Activated T-cell treated with anti-CD3 and anti-CD28 coated beads, Interleukin-2, amount 50 U/mL, for 24 hours (primary cell): ENCODE results near the gene CD244.
"Not testable (repeated sequence)": the region's sequence is repeated elsewhere in the genome, so short reads cannot be mapped to it uniquely, and the experiment has no call there.

Experiments used
- DNase-seq: peaks from one replicate; pipeline ENCODE4 v3.0.0-alpha.2; 2020
- H3K27ac Mint-ChIP-seq: 2 replicates; pipeline ENCODE4 v1.8.0; 2020; ENCODE audit warnings: mild to moderate bottlenecking, mixed read lengths
- H3K27me3 Mint-ChIP-seq: 2 replicates; pipeline ENCODE4 v1.8.0; 2020; ENCODE audit warnings: mixed read lengths
- H3K36me3 Mint-ChIP-seq: 2 replicates; pipeline ENCODE4 v1.8.0; 2020; ENCODE audit warnings: low read depth, mixed read lengths
- H3K4me1 Mint-ChIP-seq: 2 replicates; pipeline ENCODE4 v1.8.0; 2020; ENCODE audit warnings: low read depth, mixed read lengths
- H3K4me3 Mint-ChIP-seq: 2 replicates; pipeline ENCODE4 v1.8.0; 2020; ENCODE audit warnings: mild to moderate bottlenecking, moderate library complexity, mixed read lengths
- H3K9me3 Mint-ChIP-seq: 2 replicates; pipeline ENCODE4 v1.8.0; 2020; ENCODE audit warnings: mixed read lengths

CD244 gene

DNA sequence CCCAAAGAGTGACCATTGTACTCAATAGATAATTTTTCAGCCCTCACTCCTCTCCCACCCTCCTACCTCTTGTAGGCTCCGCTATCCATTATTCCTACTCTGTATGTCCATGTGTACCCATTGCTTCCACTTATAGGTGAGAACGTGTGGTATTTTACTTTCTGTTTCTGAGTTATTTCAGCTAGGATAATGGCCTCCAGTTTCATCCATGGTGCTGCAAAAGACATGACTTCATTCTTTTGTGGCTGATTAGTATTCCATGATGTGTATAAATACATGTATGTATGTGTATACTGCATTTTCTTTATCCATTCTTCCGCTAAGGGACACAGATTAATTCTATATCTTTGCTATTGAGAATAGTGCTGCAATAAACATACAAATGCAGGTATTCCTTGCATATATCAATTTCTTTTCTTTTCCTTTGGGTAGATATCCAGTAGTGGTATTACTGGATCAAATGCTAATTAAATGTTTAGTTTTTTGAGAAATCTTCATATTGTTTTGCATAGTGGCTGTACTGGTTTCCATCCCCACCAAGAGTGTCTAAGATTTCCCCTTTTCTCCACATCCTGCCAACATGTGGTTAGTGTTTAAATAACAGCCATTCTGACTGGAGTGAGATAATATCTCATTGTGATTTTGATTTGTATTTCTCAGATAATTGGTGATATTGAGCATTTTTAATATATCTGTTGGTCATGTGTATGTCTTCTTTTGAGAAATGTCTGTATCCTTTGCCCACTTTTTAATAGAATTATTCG lies 61.9 kb downstream of the CD244 start:
- Mint-ChIP-seq H3K4me3 (peak overlapping the region; percentile 81), H3K27ac (peak overlapping the region; percentile 79), H3K9me3 (no peaks in the 10 kb centered on the region), H3K4me1 (peaks cover 88% of the 10 kb centered on the region), H3K27me3 (no peaks in the 10 kb centered on the region), H3K36me3 (peaks cover 26% of the 10 kb centered on the region)
- DNase-seq: no peak

DNA sequence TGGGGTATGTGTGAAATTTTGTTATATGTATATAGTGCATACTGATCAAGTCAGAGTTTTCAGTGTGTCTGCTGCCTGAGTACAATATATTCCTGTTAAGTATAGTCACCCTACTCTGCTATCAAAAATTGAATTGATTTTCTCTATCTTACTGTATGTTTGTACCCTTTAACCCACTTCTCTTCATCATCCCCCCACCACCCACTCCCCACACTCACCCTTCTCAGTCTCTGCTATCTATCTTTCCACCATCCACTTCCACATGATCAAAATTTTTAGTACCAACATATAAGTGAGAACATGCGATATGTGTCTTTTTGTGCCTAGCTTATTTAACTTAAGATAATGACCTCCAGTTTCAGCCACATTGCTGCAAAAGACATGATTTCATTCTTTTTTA lies 62.5 kb downstream of the CD244 start:
- Mint-ChIP-seq H3K27ac (peak overlapping the region; percentile 95), H3K27me3 (no peaks in the 10 kb centered on the region), H3K4me3 (peak overlapping the region; percentile 81), H3K36me3 (peaks cover 24% of the 10 kb centered on the region), H3K9me3 (no peaks in the 10 kb centered on the region), H3K4me1 (peaks cover 89% of the 10 kb centered on the region)
- DNase-seq: no peak

DNA sequence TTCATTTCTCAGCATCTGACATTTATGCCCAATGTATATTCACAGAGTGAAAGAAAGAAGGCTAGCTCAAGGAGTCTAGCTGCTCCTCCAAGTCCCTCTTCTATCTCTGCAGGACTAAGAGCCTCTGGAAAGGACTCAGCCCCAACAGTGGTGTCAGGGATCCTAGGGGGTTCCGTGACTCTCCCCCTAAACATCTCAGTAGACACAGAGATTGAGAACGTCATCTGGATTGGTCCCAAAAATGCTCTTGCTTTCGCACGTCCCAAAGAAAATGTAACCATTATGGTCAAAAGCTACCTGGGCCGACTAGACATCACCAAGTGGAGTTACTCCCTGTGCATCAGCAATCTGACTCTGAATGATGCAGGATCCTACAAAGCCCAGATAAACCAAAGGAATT lies 63.0 kb downstream of the CD244 start:
- DNase-seq: no peak
- H3K4me3 Mint-ChIP-seq: peak overlapping the region; percentile 81
- H3K9me3 Mint-ChIP-seq: no peaks in the 10 kb centered on the region
- peak overlapping the region; percentile 95 for H3K27ac Mint-ChIP-seq
- H3K27me3 Mint-ChIP-seq: no peaks in the 10 kb centered on the region
- peaks cover 89% of the 10 kb centered on the region for H3K4me1 Mint-ChIP-seq
- H3K36me3 Mint-ChIP-seq: peaks cover 20% of the 10 kb centered on the region

DNA sequence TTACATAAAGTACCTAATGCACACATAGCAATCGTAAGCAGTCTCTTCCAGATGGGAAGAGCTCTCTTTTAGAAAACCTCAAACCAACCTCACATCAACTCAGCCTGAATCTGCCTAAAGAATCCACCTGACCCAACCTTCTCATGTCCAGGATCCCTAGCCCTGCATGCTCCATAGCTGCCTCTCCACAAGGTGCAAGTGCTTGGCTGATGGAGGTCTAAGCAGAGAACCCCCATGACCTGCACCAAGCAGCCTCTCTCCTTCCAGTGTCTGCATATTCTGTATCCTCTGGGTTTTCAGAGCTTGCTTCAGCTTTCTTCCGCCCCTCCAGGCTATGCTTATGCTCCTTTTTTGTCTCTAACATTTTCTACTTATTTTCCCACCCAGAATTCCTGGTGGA lies 64.2 kb downstream of the CD244 start:
- peaks cover 13% of the 10 kb centered on the region for H3K36me3 Mint-ChIP-seq
- DNase-seq: no peak

DNA sequence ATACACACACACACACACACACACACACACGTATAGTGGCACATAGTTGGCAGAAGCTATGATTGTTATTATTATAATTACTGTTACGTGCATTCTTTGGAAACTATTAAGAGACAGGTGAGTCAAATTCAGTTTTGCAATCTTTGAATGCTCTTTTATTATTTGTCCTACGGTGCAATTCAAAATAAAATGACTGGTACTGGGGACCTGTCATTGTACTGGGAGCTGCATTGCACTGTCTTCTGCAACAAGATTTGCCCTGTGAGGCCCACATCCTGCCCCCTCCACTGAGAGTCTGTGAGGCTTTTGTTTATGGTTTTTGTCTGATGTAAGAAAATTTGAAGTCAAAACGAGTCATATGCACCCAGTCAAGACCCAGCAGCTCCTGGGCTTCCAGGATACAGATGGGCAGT lies 64.8 kb downstream of the CD244 start:
- peak overlapping the region; percentile 95 for H3K27ac Mint-ChIP-seq
- no peaks in the 10 kb centered on the region for H3K27me3 Mint-ChIP-seq
- peaks cover 9% of the 10 kb centered on the region for H3K36me3 Mint-ChIP-seq
- H3K4me3 Mint-ChIP-seq: peak overlapping the region; percentile 81
- H3K9me3 Mint-ChIP-seq: no peaks in the 10 kb centered on the region
- H3K4me1 Mint-ChIP-seq: peaks cover 76% of the 10 kb centered on the region
- peak; percentile 65 for DNase-seq

More for the DNA sequence above, 64.2 kb downstream of the CD244 start:
- peak overlapping the region; percentile 95 for H3K27ac Mint-ChIP-seq
- H3K9me3 Mint-ChIP-seq: no peaks in the 10 kb centered on the region
- peak overlapping the region; percentile 81 for H3K4me3 Mint-ChIP-seq
- H3K27me3 Mint-ChIP-seq: no peaks in the 10 kb centered on the region
- peaks cover 80% of the 10 kb centered on the region for H3K4me1 Mint-ChIP-seq

DNA sequence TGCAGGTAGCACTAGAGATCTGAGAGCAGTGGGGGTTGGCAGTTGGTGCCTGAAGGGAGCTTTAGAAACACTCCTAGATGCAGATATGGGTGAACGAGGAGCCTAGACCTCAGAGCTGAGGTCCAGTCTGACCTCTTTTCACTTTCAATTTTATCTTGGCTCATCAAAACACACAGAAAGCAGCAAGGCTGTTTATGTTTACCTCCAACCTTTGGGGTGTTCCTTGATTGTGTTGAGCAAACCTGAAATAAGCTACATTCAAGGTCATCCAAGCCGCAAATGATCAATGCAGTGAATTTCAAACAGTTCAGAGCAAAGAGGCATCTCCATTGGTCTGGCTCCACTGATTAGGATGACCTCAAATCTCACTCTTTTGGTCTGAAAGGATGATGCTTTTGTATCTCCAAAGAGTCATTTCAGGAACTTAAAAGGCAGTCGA lies 65.4 kb downstream of the CD244 start:
- H3K27me3 Mint-ChIP-seq: no peaks in the 10 kb centered on the region
- H3K4me1 Mint-ChIP-seq: peaks cover 71% of the 10 kb centered on the region
- H3K4me3 Mint-ChIP-seq: peak overlapping the region; percentile 81
- H3K9me3 Mint-ChIP-seq: no peaks in the 10 kb centered on the region
- H3K36me3 Mint-ChIP-seq: peaks cover 6% of the 10 kb centered on the region
- DNase-seq: no peak
- peak overlapping the region; percentile 95 for H3K27ac Mint-ChIP-seq

DNA sequence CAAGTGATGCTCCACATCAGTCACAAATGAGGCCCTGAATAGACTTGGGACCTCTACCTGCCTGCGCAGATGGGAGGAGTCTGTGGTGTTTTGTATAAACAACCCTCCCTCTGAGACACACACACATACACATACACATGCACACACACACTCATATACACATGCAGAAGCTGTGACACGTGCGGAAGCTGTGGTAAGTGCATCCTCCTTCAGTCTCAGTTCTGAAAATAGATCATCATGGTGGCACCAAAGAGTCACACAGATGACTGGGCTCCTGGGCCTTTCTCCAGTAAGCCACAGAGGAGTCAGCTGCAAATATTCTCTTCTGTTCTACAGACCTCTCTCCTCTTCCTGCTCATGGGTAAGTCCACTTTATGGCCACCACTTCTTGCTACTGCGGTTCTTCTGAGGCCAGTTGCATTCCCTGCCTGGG lies 66.7 kb downstream of the CD244 start, which contains the start of gene LY9:
LY9 (plus strand) TSS at position 224 of the 433 bp plus-strand sequence; CDS start at position 238, 14 bp downstream.
- Mint-ChIP-seq H3K4me1 (peaks cover 63% of the 10 kb centered on the region), H3K9me3 (no peaks in the 10 kb centered on the region), H3K36me3 (no peaks in the 10 kb centered on the region), H3K4me3 (peak within 1 kb of the TSS; percentile 81), H3K27me3 (no peaks in the 10 kb centered on the region), H3K27ac (peak within 1 kb of the TSS; percentile 95)
- DNase-seq: peak; percentile 75

DNA sequence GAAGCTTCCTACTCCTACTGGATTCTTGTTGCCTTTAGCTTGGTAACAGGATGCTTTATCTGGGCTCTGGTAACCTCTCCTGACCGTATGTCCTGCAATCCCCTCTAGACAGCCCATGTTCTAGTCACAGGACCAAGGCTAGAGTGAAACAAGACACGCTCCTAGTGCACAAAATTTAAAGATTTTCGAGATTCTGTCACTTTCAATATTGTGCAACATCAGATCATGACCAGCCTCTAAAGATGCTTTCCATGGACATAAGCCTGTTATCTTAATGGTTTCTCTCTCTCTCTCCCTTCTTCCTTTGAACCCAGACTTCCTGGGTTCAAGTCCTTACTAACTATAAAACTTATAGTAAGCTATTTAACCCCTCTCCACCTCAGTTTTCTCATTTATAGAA lies 68.3 kb downstream of the CD244 start:
- Mint-ChIP-seq H3K9me3 (no peaks in the 10 kb centered on the region), H3K36me3 (no peaks in the 10 kb centered on the region), H3K27me3 (no peaks in the 10 kb centered on the region), H3K4me1 (peaks cover 56% of the 10 kb centered on the region), H3K4me3 (no peak overlapping the region), H3K27ac (no peak overlapping the region)
- no peak for DNase-seq

DNA sequence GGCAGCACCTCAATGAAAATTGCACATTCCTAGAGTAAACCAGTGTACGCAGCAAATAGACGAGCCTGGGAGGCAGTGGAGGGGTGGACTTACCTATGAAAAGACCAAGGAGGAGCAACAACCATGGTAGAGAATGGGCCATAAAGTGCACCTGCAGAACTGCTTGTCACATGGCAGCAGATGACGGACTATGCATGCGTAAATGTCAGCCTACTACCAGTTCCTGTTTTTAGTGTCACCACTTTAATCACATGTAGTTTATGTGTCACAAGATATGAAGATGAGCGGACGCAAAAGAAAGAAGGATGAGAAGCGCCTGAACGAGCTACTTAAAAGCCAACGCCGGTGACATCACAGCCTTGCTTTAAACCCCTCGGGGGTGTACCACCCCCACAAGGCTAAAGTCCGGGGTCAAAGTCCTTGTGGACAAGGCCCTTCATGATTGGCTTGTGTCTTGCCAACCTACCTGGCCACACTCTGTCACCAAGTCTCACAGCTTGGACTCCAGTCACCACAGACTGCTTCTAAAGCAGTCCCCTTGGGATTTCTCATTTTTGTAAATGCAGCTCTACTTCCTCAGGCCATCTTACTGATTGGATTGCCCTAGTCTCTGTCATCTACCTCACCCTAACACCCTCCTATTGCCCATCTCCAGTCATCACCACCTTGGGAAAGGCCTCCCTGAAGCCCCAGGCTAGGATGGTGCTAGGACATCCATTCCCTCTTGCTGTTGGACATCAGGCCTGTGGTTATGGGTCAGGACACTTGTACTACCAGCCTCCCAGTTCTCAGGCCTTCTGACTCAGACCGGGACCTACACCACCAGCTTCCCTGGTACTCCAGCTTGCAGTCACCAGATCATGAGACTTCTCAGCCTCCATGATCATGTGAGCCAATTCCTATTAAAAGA lies 72.7 kb downstream of the CD244 start:
- no peak overlapping the region for H3K27ac Mint-ChIP-seq
- no peaks in the 10 kb centered on the region for H3K27me3 Mint-ChIP-seq
- DNase-seq: no peak
- no peaks in the 10 kb centered on the region for H3K9me3 Mint-ChIP-seq
- H3K36me3 Mint-ChIP-seq: no peaks in the 10 kb centered on the region
- peaks cover 13% of the 10 kb centered on the region for H3K4me1 Mint-ChIP-seq
- H3K4me3 Mint-ChIP-seq: no peak overlapping the region

DNA sequence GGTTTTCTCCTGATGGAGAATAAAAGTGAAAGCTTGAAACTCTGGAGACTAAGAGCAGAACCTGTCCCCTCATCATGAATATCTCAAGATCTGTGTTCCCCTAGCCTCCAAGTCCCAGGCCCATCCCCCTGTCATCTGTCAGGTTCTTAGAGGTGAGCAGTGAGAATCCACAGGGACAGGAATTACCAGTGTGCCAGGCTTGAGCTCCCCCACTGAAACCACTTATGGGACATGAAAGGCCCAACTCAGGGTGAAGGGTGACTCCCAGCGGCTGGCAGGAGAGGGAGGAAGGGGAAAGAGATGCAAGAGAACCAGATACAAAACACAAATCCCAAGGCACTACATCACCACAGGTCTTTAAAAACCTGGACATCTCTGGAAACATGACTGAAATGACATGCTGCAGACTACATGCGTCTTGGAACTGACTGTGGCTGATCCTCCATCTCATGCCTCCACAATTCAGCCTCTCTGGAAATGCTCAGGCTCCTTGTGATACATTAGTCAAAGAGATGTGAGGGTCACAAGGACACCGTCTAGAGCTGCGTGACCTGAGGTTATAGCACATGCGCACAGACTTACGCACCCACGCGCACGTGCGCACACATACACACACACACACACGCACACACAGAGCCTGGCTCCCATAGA lies 73.5 kb downstream of the CD244 start:
- no peaks in the 10 kb centered on the region for H3K27me3 Mint-ChIP-seq
- peaks cover 8% of the 10 kb centered on the region for H3K4me1 Mint-ChIP-seq
- H3K9me3 Mint-ChIP-seq: no peaks in the 10 kb centered on the region
- no peak overlapping the region for H3K4me3 Mint-ChIP-seq
- no peaks in the 10 kb centered on the region for H3K36me3 Mint-ChIP-seq
- DNase-seq: no peak
- H3K27ac Mint-ChIP-seq: no peak overlapping the region

DNA sequence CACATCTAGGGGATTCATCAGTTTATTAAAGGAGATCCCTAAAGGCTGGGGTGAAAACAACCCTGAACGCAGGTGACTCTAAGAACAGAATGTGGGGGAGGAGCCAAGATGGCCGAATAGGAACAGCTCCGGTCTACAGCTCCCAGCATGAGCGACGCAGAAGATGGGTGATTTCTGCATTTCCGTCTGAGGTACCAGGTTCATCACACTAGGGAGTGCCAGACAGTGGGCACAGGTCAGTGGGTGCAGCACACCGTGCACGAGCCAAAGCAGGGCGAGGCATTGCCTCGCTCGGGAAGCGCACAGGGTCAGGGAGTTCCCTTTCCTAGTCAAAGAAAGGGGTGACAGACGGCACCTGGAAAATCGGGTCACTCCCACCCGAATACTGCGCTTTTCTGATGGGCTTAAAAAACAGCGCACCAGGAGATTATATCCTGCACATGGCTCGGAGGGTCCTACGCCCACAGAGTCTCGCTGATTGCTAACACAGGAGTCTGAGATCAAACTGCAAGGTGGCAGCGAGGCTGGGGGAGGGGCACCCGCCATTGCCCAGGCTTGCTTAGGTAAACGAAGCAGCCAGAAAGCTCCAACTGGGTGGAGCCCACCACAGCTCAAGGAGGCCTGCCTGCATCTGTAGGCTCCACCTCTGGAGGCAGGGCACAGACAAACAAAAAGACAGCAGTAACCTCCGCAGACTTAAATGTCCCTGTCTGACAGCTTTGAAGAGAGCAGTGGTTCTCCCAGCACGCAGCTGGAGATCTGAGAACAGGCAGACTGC lies 79.5 kb downstream of the CD244 start:
- not testable (repeated sequence) for H3K4me3 Mint-ChIP-seq, DNase-seq, H3K27me3 Mint-ChIP-seq, H3K9me3 Mint-ChIP-seq, H3K36me3 Mint-ChIP-seq
- Mint-ChIP-seq H3K27ac (peak overlapping the region; percentile 22), H3K4me1 (peaks cover 19% of the 10 kb centered on the region)

DNA sequence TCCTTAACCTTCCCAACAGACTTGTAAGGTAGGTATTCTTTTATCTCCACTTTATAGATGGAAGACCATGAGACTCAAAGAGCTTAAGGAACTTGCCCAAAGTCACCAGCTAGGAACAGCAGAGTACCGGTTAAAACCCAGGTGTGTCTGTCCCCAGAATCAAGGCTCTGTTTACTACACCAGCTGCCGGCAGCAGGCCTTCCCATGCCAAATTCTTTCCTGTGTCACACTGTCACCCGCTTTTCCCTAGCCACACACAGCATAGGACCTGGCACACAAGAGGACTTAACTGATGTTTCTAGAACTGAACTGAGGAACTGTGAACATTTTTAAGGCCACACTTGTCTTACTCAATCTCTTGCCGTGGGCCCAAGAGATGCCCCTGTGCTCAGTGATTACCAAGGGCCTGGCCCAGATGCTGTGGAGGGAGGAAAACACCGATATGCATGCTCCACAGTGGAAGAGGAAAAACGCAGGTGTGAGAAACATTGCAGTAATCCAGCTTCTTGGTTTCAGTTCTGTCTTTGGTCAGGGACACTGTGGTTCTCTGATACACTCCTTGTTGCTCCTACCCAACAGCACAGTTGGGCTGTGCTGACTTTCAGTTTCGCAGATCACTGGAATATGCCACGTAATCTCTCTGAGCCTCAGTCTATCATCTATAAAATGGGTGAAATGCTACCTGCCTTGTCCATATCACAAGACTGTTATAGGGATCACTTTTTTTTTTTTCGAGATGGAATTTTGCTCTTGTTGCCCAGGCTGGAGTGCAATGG lies 80.6 kb downstream of the CD244 start:
- no peak for DNase-seq
- H3K4me3 Mint-ChIP-seq: no peak overlapping the region
- no peaks in the 10 kb centered on the region for H3K9me3 Mint-ChIP-seq

DNA sequence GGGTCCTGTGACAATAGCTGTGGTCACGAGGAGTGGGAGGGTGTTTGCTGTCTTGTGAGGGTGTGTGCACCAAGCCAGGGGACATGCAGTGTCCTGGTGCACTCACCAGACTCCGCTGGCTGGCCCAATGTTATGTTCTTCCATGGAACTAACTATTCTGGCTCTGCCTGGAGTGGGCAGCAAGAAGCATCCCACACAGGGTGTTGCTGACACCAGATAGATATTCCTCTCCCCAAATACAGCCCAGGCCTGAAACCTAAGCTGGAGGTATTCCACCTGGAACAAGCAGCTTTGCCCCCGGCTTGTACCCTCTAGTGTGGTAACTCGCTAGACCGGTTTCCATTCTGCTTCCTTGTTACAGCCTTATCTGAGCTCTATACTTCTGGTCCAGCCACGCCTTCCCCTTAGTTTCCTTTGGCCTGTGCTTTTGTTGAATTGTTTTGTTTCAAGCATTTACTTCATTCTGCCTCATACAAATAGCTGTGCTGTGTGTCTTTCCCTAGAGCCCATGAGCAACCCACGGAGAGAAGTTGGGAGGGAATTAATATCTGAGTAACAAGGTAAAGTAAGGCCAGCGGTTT lies 81.4 kb downstream of the CD244 start:
- Mint-ChIP-seq H3K4me3 (no peak overlapping the region), H3K4me1 (peaks cover 30% of the 10 kb centered on the region), H3K36me3 (no peaks in the 10 kb centered on the region), H3K27ac (no peak overlapping the region), H3K27me3 (no peaks in the 10 kb centered on the region), H3K9me3 (no peaks in the 10 kb centered on the region)
- no peak for DNase-seq

More for the DNA sequence above, 80.6 kb downstream of the CD244 start:
- Mint-ChIP-seq H3K27me3 (no peaks in the 10 kb centered on the region), H3K4me1 (peaks cover 25% of the 10 kb centered on the region), H3K36me3 (no peaks in the 10 kb centered on the region), H3K27ac (peak overlapping the region; percentile 45)
